WTC11 (cell line): ENCODE results near the gene ZNF358. TPM values are rescaled to one million over a fixed set of nuclear protein-coding genes. Genes with fewer than 3 reads are reported as not detected.

ENCODE experiments used
- ATF1 ChIP-seq: sonication (generic); formaldehyde crosslinking; IDR thresholded peaks from 2 replicates; pipeline ENCODE4 v1.8.1; 2023; ENCODE audit warnings: mild to moderate bottlenecking, moderate library complexity, missing genetic modification reagents
- ATF3 ChIP-seq: sonication (generic); formaldehyde crosslinking; conservative IDR thresholded peaks from 2 replicates; pipeline ENCODE4 v1.8.1; 2022; ENCODE audit warnings: mild to moderate bottlenecking, missing genetic modification reagents
- CTCF ChIP-seq: fragments of 200-600 bp; IDR thresholded peaks from 2 replicates; pipeline ENCODE4 v1.8.0; 2022; ENCODE audit warnings: antibody characterized with exemption
- E2F4 ChIP-seq: sonication (generic); formaldehyde crosslinking; IDR thresholded peaks from 2 replicates; pipeline ENCODE4 v1.8.1; 2022; ENCODE audit warnings: low read depth, mild to moderate bottlenecking, moderate library complexity, missing genetic modification reagents, borderline replicate concordance
- ERG ChIP-seq: fragments of 250-450 bp; sonication (Bioruptor Pico); IDR thresholded peaks from 2 replicates; pipeline ENCODE4 v1.8.0; 2021; ENCODE audit warnings: mild to moderate bottlenecking
- FOXP4 ChIP-seq: sonication (generic); formaldehyde crosslinking; IDR thresholded peaks from 2 replicates; pipeline ENCODE4 v1.8.0; 2022; ENCODE audit warnings: mild to moderate bottlenecking, missing genetic modification reagents
- HMGA2 ChIP-seq: fragments of 250-450 bp; sonication (Bioruptor Pico); IDR thresholded peaks from 2 replicates; pipeline ENCODE4 v1.4.0; 2021; ENCODE audit warnings: mild to moderate bottlenecking, moderate library complexity
- JAZF1 ChIP-seq: fragments of 250-450 bp; sonication (Bioruptor Pico); IDR thresholded peaks from 2 replicates; pipeline ENCODE4 v1.9.0; 2021; ENCODE audit warnings: moderate library complexity, mild to moderate bottlenecking, inconsistent platforms
- MYBL2 ChIP-seq: sonication (generic); formaldehyde crosslinking; IDR thresholded peaks from 2 replicates; pipeline ENCODE4 v1.8.1; 2023; ENCODE audit warnings: mild to moderate bottlenecking, moderate library complexity, missing genetic modification reagents
- SOX15 ChIP-seq: fragments of 250-450 bp; sonication (Bioruptor Pico); IDR thresholded peaks from 2 replicates; pipeline ENCODE4 v1.9.0; 2021; ENCODE audit warnings: mild to moderate bottlenecking
- SP1 ChIP-seq: sonication (generic); formaldehyde crosslinking; conservative IDR thresholded peaks from 2 replicates; pipeline ENCODE4 v1.8.1; 2022; ENCODE audit warnings: missing genetic modification reagents
- TEAD1 ChIP-seq: sonication (generic); formaldehyde crosslinking; IDR thresholded peaks from 2 replicates; pipeline ENCODE4 v1.8.0; 2022; ENCODE audit warnings: mild to moderate bottlenecking, missing genetic modification reagents
- TEAD4 ChIP-seq: sonication (generic); formaldehyde crosslinking; IDR thresholded peaks from 2 replicates; pipeline ENCODE4 v1.8.0; 2022; ENCODE audit warnings: mild to moderate bottlenecking, missing genetic modification reagents
- ZNF138 ChIP-seq: sonication (generic); formaldehyde crosslinking; conservative IDR thresholded peaks from 2 replicates; pipeline ENCODE4 v1.8.1; 2022; ENCODE audit warnings: mild to moderate bottlenecking, moderate library complexity, missing genetic modification reagents
- ZNF281 ChIP-seq: sonication (generic); formaldehyde crosslinking; IDR thresholded peaks from 2 replicates; pipeline ENCODE4 v1.8.0; 2023; ENCODE audit warnings: mild to moderate bottlenecking, missing genetic modification reagents
- ZNF396 ChIP-seq: fragments of 250-450 bp; sonication (Bioruptor Pico); IDR thresholded peaks from 2 replicates; pipeline ENCODE4 v1.8.0; 2021; ENCODE audit warnings: mild to moderate bottlenecking, moderate library complexity, borderline replicate concordance
- ZNF416 ChIP-seq: fragments of 250-450 bp; sonication (Bioruptor Pico); IDR thresholded peaks from 2 replicates; pipeline ENCODE4 v1.9.0; 2021; ENCODE audit warnings: mild to moderate bottlenecking, inconsistent platforms
- ZNF671 ChIP-seq: fragments of 250-450 bp; sonication (Bioruptor Pico); IDR thresholded peaks from 2 replicates; pipeline ENCODE4 v1.8.0; 2021; ENCODE audit warnings: mild to moderate bottlenecking
- total RNA-seq: library from RNA; stranded (reverse); gene quantifications from 3 replicates; pipeline ENCODE4 v1.2.3, GENCODE V29; 2021

Gene ZNF358
- total RNA-seq, 1 experiment from 2014 or later = 37.5 TPM

- TF ChIP-seq ZNF671 (CRISPR knock-in tag) (no peak), ZNF396 (CRISPR knock-in tag) (no peak), ZNF416 (CRISPR knock-in tag) (0 out of 2 replicates have a peak, but pooled peaks have one; percentile 17), TEAD4 (CRISPR knock-in tag) (no peak), MYBL2 (CRISPR knock-in tag) (no peak), HMGA2 (no peak), ZNF281 (CRISPR knock-in tag) (no peak), JAZF1 (CRISPR knock-in tag) (no peak), SP1 (CRISPR knock-in tag) (peak; percentile 89), ATF3 (CRISPR knock-in tag) (no peak), E2F4 (CRISPR knock-in tag) (no peak), FOXP4 (CRISPR knock-in tag) (peak; percentile 54; the same call in 1 of the 2 replicates), SOX15 (CRISPR knock-in tag) (no peak), CTCF (no peak), ATF1 (CRISPR knock-in tag) (no peak), ERG (CRISPR knock-in tag) (no peak), TEAD1 (CRISPR knock-in tag) (no peak), ZNF138 (CRISPR knock-in tag) (no peak)
These were observed 19.4 kb downstream of the ZNF358 start, which contains the start of gene PNPLA6 (continued) for GRCh38 chr19:7535047-7535997.
